Thoracic aorta (tissue), 2 donors: ENCODE data around the gene YIPF2. TPM values are rescaled to one million over a fixed set of nuclear protein-coding genes. Genes with fewer than 3 reads are reported as not detected.
"Not testable (repeated sequence)": the region's sequence is repeated elsewhere in the genome, so short reads cannot be mapped to it uniquely, and the experiment has no call there.

ENCODE experiments used
- ATAC-seq: fragments of 150-250 bp; one replicate; pipeline ENCODE4 v1.8.0; 2017; ENCODE audit warnings: low read depth; ENCODE audit not compliant: insufficient number of reproducible peaks, low FRiP score
- DNase-seq: peaks from one replicate; pipeline ENCODE4 v3.0.0-alpha.2; 2020; ENCODE audit warnings: low spot score
- H3K27ac ChIP-seq, 2 donors: fragments of 200-600 bp; sonication (generic); 1 replicate in 1 of 2; 2 replicates in 1 of 2; pipeline ENCODE4 v1.5.1; 2016; ENCODE audit warnings: mild to moderate bottlenecking in 2 of 2, moderate library complexity in 2 of 2
- H3K27me3 ChIP-seq: fragments of 200-600 bp; sonication (generic); replicated peaks from 2 replicates; pipeline ENCODE4 v1.6.0; 2016; ENCODE audit warnings: mild to moderate bottlenecking; ENCODE audit not compliant: insufficient read depth
- H3K36me3 ChIP-seq: fragments of 200-600 bp; sonication (generic); one replicate; pipeline ENCODE4 v1.5.1; 2016
- H3K4me1 ChIP-seq, 2 donors: fragments of 200-600 bp; sonication (generic); 1 replicate in 1 of 2; 2 replicates in 1 of 2; pipeline versions ENCODE4 v1.5.1 to v1.6.0; 2016; ENCODE audit warnings: low read depth in 2 of 2, mild to moderate bottlenecking in 1 of 2; ENCODE audit not compliant: control insufficient read depth in 1 of 2
- H3K4me3 ChIP-seq: fragments of 200-600 bp; sonication (generic); 2 replicates; pipeline ENCODE4 v1.5.1; 2016; ENCODE audit warnings: mild to moderate bottlenecking
- H3K9me3 ChIP-seq: fragments of 200-600 bp; sonication (generic); 2 replicates; pipeline ENCODE4 v1.5.1; 2016
- total RNA-seq, 2 donors: library from RNA; depleted of rRNA; stranded (reverse); fragments of >200 nt; gene quantifications; one replicate each; pipeline versions ENCODE4 v1.1.0 to v1.2.3, GENCODE V29; 2016
- TF ChIP-seq, protein P1 (sequence below): fragments of 200-600 bp; sonication (generic); IDR thresholded peaks from one replicate; pipeline ENCODE4 v1.5.1; 2019; ENCODE audit warnings: antibody characterized with exemption

YIPF2 gene
- total RNA-seq, 2 donors from 2014 or later = 51.2 to 79.6 TPM

DNA sequence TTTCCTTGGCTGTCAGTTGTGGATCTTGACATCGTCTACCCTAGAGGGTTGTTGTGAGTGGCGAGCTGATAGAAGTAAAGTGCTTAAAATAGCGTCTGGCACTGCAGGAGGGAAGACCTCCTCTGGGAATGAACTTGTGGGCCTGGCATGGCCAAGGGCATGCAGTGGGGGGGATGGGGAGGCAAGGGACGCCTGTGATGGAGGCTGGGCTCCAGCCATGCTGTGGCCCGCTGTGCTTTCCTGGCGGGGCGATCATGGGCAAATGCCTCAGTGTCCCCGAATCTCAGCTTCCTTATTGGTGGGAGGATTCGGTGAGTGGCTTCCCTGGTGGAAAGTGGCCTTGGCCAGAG lies 46.4 kb downstream of the YIPF2 start:
- Histone ChIP-seq H3K4me1 (peaks cover 22 to 47% of the 10 kb centered on the region in 2 donors), H3K36me3 (no peaks in the 10 kb centered on the region), H3K27me3 (no peaks in the 10 kb centered on the region), H3K9me3 (no peaks in the 10 kb centered on the region), H3K4me3 (no peak overlapping the region), H3K27ac (no peak overlapping the region)
- ATAC-seq (no peak), DNase-seq (no peak)
- TF ChIP-seq, protein P1, sequence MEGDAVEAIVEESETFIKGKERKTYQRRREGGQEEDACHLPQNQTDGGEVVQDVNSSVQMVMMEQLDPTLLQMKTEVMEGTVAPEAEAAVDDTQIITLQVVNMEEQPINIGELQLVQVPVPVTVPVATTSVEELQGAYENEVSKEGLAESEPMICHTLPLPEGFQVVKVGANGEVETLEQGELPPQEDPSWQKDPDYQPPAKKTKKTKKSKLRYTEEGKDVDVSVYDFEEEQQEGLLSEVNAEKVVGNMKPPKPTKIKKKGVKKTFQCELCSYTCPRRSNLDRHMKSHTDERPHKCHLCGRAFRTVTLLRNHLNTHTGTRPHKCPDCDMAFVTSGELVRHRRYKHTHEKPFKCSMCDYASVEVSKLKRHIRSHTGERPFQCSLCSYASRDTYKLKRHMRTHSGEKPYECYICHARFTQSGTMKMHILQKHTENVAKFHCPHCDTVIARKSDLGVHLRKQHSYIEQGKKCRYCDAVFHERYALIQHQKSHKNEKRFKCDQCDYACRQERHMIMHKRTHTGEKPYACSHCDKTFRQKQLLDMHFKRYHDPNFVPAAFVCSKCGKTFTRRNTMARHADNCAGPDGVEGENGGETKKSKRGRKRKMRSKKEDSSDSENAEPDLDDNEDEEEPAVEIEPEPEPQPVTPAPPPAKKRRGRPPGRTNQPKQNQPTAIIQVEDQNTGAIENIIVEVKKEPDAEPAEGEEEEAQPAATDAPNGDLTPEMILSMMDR = no peak

DNA sequence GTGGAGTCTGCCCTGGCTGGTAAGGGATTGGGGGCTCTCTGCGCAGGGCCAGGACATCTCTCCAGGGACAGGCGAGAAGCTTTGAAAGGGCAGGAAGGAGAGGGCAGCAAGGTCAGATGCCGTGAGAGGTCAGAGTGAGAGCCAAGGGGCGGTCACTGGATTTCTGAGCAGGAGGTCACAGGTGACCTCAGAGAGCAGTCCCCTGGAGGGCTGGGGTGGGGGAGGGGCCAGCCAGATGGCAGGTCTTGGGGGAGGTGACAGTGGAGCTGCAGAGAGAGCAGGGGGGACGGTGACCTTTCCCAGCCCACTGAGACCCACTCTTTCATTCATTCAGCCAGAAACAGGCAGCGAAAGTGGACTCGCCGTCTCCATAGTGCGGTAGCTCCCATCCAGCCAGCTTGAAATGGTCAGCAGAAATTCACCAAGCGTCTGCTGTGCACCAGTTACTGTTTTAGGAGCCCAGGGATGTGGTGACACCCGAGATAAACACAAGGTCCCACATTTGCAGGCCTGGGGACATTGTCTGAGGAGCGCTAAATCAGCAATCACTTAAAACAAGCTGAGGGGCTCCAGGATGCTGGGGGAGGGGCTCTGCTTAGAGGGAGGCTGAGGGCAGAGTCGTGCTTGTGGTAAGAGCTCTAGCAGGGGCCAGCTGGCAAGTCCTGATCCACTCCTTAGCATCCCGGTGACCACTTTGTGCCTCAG lies 46.9 kb downstream of the YIPF2 start:
- H3K4me1 ChIP-seq = peaks cover 25 to 50% of the 10 kb centered on the region in 2 donors
- H3K27ac ChIP-seq = no peak overlapping the region

DNA sequence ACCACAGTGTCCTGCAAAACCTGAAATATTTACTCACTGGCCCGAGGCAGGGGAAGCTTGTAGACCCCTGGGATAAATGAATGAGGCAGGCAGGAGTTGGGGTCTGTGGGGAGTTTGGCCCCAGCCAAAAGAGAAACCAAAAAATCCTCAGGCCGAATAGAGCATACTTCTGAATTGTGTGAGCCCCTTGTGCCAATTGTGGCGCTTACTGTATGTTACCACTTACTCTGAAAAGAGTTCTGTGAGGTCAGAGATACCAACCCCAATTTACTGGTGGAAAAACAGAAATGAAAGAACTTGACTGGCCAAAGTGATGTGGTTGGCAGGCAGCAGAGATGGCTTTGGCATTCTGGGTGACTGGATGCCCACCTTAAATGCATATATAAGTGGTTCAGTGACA lies 50.2 kb downstream of the YIPF2 start:
- H3K27me3 ChIP-seq = no peaks in the 10 kb centered on the region
- peaks cover 31 to 47% of the 10 kb centered on the region in 2 donors for H3K4me1 ChIP-seq
- H3K4me3 ChIP-seq = no peak overlapping the region
- DNase-seq (no peak), ATAC-seq (no peak)
- no peaks in the 10 kb centered on the region for H3K36me3 ChIP-seq
- no peaks in the 10 kb centered on the region for H3K9me3 ChIP-seq
- H3K27ac ChIP-seq = peak overlapping the region in 1 of 2 donors; percentile 54
- TF ChIP-seq, protein P1 = no peak

More for the DNA sequence above, 46.9 kb downstream of the YIPF2 start:
- Histone ChIP-seq H3K27me3 (no peaks in the 10 kb centered on the region), H3K36me3 (no peaks in the 10 kb centered on the region), H3K9me3 (no peaks in the 10 kb centered on the region), H3K4me3 (no peak overlapping the region)
- DNase-seq (no peak), ATAC-seq (no peak)
- TF ChIP-seq, protein P1 = no peak

DNA sequence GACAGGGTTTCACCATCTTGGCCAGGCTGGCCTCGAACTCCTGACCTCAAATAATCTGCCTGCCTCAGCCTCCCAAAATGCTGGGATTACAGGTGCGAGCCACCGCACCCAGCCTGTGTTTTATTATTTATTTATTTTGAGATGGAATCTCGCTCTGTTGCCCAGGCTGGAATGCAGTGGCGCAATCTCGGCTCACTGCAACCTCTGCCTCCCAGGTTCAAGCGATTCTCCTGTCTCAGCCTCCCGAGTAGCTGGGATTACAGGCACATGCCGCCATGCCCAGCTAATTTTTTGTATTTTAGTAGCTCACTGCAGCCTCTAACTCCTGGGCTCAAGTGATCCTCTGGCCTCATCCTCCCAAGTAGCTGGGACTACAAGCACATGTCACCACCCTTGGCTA lies 50.8 kb downstream of the YIPF2 start:
- peaks cover 36 to 49% of the 10 kb centered on the region in 2 donors for H3K4me1 ChIP-seq
- not testable (repeated sequence) for H3K9me3 ChIP-seq, H3K36me3 ChIP-seq, ATAC-seq, H3K27me3 ChIP-seq, DNase-seq, H3K4me3 ChIP-seq
- H3K27ac ChIP-seq = peak overlapping the region; percentile 45 to 54

DNA sequence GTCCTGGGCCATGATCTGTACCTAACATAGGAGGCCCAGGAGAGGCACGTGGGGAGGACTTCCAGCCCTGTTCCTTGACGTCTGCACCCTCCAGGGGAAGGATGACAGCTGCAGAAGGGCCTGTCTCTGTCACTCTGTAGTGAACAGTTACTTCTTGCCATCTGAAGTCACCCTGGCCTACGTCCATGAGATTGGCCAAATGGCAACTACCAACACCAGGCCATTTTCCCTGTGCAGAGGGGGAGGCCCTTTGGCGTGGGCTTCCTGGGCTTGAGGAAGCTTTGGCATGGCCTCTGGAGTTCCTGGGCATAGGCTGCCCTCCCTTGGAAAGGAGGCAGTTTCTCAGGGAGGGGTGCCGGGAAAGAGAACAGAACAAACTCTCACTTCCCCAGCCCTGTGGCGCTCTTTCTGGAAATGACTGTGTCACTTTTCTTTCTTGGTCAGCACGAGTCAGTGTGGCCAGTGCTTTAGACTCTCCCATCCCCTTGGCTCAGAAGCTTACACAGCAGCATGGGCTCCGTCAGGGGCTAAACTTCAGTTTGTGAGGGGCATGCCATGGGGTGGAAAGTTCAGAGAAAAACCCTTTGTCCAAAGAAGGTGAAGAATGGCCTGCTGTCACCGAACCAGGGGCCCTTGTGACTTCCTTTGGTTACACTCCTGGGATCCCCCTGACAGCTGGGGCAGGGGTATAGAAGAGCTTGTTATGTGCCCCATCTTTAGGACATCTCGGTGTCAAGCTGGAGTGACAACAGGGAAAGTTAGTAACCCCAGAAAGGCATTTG lies 51.8 kb downstream of the YIPF2 start:
- no peaks in the 10 kb centered on the region for H3K9me3 ChIP-seq
- no peaks in the 10 kb centered on the region for H3K36me3 ChIP-seq
- ATAC-seq (no peak), DNase-seq (peak; percentile 25)
- TF ChIP-seq, protein P1 = no peak
- H3K4me1 ChIP-seq = peaks cover 29 to 43% of the 10 kb centered on the region in 2 donors
- H3K27ac ChIP-seq = peak overlapping the region; percentile 45 to 54
- H3K27me3 ChIP-seq = no peaks in the 10 kb centered on the region
- H3K4me3 ChIP-seq = no peak overlapping the region
